Neural cell (in vitro differentiated cells): ENCODE measurements around the gene MED23.

Source experiments
- CTCF ChIP-seq: fragments of 450-650 bp; IDR thresholded peaks from 2 replicates; pipeline ENCODE4 v1.5.1; 2014; ENCODE audit warnings: antibody characterized with exemption, mild to moderate bottlenecking, moderate library complexity; ENCODE audit not compliant: poor library complexity, severe bottlenecking
- POLR2AphosphoS5 ChIP-seq: IDR thresholded peaks from 2 replicates; pipeline ENCODE4 v1.6.1; 2012
- SMC3 ChIP-seq: fragments of 450-650 bp; conservative IDR thresholded peaks from 2 replicates; pipeline ENCODE4 v1.6.1; 2014; ENCODE audit warnings: antibody characterized with exemption, mild to moderate bottlenecking, moderate library complexity; ENCODE audit not compliant: poor library complexity

- TF ChIP-seq POLR2AphosphoS5, result no peak
- no peak for TF ChIP-seq CTCF
- TF ChIP-seq SMC3, result no peak
Observed at GRCh38 chr6:131642565-131642964, 14.5 kb upstream of the MED23 start.
